AG10803 (cell line): Measurements from ENCODE around the gene KIF7.

Experiments
- DNase-seq: peaks from one replicate; pipeline ENCODE4 v3.0.0; 2010; ENCODE audit warnings: low read depth
- H3K4me3 ChIP-seq: 2 replicates; pipeline ENCODE4 v1.5.1; 2011; ENCODE audit warnings: mild to moderate bottlenecking, low read length, control low read depth
- TF ChIP-seq, protein P1 (sequence below): conservative IDR thresholded peaks from 2 replicates; pipeline ENCODE4 v1.5.1; 2011; ENCODE audit warnings: mild to moderate bottlenecking, low read length, control low read depth, inconsistent platforms

Gene KIF7

DNA sequence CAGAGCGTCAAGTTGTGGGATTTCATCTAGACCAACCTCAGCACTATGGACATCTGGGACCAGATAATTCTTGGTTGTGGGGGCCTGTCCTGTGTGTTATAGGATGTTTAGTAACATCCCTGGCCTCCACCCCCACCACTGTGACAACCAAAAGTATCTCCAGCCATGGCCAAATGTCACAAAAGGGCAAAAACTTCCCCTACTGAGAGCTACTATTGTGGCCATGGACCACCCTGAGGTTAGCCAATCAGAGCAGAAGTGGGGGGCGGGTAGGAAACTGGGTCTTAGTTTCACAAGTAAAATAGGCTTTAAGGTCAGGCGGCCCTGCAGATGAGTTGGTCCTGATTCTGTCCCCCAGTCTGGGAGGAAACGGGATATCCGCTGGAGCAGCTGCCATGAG lies 25.4 kb downstream of the KIF7 start:
- no peak for DNase-seq
- TF ChIP-seq, protein P1, sequence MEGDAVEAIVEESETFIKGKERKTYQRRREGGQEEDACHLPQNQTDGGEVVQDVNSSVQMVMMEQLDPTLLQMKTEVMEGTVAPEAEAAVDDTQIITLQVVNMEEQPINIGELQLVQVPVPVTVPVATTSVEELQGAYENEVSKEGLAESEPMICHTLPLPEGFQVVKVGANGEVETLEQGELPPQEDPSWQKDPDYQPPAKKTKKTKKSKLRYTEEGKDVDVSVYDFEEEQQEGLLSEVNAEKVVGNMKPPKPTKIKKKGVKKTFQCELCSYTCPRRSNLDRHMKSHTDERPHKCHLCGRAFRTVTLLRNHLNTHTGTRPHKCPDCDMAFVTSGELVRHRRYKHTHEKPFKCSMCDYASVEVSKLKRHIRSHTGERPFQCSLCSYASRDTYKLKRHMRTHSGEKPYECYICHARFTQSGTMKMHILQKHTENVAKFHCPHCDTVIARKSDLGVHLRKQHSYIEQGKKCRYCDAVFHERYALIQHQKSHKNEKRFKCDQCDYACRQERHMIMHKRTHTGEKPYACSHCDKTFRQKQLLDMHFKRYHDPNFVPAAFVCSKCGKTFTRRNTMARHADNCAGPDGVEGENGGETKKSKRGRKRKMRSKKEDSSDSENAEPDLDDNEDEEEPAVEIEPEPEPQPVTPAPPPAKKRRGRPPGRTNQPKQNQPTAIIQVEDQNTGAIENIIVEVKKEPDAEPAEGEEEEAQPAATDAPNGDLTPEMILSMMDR, result no peak
- H3K4me3 ChIP-seq, result no peak overlapping the region

DNA sequence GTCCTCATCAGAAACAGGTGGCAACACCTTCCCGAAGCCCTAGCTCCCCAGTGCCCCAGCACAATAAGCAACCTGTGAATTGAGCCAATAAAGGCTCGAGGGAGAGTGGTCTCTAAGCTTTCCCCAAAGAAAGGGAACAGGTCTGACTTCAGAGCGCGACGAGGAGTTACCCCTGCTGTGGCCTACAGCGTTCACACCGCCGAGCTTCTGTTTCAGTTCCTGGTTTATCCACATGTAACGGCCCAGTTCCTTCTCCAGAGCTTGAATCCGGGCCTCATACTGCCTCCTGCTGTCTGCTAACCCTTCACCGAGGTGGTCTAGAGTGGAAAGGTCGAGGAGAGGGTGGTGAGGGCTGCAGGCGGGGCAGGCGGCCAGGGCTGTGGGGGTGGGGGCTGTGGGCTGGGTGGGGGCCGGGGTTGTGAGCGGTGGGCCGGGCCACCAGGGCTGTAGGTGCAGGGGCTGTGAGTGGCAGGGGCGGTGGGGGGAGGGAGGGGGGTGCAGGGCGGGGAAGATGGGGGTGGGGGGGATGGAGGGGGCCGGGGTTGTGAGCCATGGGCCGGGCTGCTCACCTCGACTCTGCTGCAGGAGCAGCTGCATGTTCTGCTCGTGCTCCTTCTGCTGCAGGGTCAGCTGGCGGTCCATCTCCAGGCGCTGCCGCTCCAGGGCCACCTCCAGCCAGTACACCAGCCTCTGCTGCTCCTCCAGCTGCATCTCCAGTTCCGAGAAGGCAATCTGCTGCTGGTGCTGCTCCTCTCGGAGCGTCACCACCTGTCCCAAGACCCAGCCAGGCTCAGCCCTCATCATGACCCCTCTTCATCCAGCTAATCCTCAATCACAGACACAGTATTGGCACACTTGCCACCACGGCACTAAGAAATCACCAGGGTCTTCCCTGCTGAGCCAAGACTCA lies 26.2 kb downstream of the KIF7 start:
- H3K4me3 ChIP-seq, result no peak overlapping the region
- TF ChIP-seq, protein P1, result no peak
- DNase-seq, result no peak

DNA sequence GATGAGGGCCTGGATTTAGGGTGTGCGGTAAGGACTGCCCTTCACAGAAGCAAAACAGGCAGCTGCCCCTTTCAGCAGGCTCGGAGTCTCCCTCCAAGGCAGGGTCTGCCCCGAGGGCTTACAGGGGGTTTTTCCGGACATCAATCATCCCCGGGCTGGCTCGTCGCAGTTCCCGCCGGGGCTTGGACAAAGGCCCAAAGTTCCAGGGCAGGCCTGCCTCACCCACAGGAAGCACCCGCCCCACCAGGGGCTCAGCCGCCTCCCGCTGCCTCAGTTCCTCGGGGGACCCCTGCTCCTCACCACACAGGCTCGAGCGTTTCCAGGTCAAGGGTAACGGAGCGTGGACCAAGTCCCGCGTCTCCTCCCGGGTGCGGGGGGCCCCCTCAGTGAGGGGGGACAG lies 27.0 kb downstream of the KIF7 start:
- no peak for DNase-seq
- TF ChIP-seq, protein P1, result no peak
- H3K4me3 ChIP-seq, result no peak overlapping the region

DNA sequence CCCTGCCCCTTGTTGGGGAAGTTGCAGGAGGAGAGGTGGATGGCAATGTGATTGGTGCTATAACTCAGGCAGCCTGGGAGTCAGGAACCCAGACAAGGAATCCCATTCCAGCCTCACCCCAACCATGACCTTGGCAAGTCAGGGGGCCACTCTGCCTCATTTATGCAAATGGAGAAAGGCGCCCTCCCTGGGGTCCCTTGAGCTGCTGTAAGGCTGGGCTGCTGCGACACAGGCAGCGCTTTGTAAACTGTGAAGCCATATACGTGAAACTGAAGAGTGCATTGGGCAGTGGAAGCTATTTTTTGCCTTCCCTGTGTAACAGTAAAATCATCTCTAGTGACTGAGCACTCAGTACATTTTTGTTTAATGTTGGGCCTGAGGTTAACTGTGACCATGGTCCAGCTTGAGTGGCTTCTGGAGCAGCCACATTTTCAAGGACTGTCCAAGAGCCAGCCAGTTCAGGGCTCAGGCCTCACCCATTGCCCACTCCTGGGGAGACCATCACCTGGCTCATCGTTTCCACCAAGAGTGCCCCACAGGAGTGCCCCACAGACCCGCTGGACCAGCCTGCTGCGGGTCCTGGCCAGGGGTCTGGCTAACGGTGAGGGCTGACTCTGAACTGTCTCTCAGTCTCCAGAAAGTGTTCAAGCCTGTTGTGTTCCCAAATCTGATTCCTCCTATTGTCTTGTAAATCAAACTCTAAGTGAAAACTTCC lies 27.9 kb downstream of the KIF7 start:
- no peak overlapping the region for H3K4me3 ChIP-seq
- DNase-seq, result no peak
- TF ChIP-seq, protein P1, result no peak

DNA sequence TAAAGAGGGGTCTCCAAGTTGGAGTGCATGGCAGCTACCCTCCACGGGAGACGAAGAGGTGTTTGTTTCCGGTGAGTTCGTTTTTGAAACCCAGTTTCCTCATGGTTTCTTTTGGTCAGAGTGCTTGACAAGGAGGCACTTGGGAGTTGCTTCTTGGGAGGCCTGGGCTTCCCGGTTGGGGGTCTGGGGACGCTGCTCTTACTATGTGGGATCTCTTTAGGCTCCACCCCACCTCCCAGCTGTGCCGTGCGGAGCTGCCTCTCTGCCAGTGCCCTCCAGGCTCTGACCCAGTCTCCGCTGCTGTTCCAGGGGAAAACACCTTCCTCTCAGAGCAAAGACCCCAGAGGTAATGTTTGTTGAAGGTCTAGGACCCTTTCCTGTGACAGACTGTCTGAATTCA lies 29.6 kb downstream of the KIF7 start:
- no peak overlapping the region for H3K4me3 ChIP-seq
- TF ChIP-seq, protein P1, result no peak
- DNase-seq, result no peak

DNA sequence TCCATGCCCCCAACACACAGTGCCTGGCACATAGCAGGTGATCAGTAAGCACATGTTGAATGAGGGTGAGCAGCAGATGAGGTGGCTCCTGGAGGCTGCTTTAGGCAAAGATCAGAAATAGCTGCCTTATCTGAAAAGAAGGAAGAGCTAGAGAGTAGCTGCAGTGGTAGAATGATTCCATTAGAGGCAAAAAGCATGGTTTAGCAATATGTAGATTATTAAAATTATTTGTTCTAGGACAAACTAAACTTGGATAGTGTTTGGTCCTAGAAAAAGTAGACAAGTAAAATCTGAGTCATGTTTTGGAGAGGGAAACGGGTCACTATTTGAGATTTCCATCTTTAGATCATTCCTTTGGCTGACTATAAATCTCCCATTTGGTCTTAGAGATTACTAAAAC lies 32.1 kb downstream of the KIF7 start:
- TF ChIP-seq, protein P1, result no peak
- no peak overlapping the region for H3K4me3 ChIP-seq
- no peak for DNase-seq
